Measurements from ENCODE around the gene TMEM222.
"Not testable (repeated sequence)": the region's sequence is repeated elsewhere in the genome, so short reads cannot be mapped to it uniquely, and the experiment has no call there.

TMEM222 gene

GRCh38 chr1:27321813-27322568 is at the start of gene TMEM222:
TMEM222 (plus strand) TSS chr1:27322163; CDS start chr1:27322198, 35 bp downstream.
- DNase-seq (ENCODE audit: extremely low read depth in 1 of 2, low read depth in 1 of 2), result peak; percentile 96 to 97

DNA sequence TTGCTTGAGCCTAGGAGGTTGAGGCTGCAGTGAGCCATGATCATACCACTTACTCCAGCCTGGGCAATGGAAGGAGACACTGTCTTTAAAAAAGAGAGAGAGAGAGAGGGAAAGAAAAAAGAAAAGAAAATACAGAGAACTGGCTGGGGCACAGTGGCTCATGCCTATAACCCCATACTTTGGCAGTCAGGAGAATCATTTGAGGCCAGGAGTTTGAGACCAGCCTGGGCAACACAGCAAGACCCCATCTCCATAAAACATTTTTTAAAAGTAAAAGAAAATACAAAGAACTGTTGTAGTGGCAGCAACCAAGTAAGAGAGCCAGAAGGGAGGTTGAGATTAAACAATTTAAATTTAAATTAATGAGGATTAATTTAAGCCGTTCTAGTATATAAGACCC is 47.8 kb upstream of the TMEM222 start:
- DNase-seq (ENCODE audit: extremely low read depth in 1 of 2, low read depth in 1 of 2), result no peak

DNA sequence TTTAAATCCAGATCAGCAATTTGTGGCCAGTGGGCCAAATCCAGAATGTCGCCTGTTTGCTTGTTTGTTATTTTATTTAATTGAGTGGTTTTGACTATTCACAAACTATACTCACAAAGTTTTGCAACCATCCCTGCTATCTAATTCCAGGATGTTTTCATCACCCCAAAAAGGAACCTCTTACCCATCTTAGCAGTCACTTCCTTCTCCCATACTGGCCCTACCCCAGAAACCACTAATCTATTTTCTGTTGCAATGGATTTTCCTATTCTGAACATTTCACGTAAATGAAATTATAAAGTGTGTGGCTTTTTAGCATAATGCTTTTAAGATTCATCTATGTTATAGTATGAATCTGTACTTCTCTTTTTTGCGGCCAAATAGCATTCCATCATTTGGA is 46.3 kb upstream of the TMEM222 start:
- no peak for DNase-seq (ENCODE audit: extremely low read depth in 1 of 2, low read depth in 1 of 2)

DNA sequence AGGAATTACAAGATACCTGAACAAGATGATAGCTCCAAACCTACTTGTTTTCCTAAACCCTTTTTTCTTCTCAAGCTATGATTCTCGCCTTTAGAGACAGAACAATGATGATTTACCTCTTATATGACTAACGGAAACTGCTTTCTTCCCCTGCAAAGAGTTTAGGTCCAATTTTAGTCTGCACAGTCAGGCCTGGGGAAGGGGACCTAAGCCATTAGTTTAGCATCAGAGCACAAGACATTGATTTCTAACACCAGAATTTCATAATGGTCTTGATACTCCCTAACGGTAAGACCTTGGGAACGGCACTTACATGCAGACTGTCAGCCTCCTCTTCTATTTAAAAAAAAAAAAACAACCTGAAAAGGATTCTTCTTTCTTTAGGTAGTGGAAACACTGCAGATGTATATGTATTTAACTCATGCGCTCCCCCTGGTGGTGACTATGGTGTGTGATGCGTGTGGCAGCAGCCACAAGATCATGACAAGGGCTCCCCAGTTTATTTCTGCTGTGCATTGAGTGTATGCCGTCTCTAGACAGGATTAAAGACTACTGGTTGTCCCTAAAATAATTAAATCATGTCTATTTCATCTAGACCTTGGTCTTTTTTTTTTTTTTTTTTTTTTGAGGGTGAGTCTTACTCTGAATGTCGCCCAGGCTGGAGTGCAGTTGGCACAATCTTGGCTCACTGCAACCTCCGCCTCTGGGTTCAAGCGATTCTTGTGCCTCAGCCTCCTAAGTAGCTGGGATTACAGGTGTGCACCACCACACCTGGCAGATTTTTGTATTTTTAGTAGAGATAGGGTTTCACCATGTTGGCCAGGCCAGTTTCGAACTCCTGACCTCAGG is 37.3 kb upstream of the TMEM222 start:
- DNase-seq (ENCODE audit: extremely low read depth in 1 of 2, low read depth in 1 of 2), result peak; percentile 50 to 78

DNA sequence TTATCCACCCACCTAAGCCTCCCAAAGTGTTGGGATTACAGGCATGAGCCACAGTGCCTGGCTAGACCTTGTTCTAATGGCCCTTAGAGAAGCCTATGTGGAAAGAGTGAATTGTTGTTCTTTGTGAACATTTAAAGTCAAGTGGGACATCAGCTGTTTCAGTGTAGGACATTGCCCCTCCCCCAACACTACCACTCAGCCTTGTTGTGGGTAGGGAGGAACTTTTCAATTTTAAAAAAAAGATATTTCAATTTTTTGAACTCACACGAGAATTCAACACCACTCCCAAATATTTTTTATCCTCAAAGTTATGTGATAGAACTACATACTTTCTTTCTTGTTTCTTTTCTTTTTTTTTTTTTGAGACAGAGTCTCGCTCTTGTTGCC is 36.7 kb upstream of the TMEM222 start:
- DNase-seq (ENCODE audit: extremely low read depth in 1 of 2, low read depth in 1 of 2), result no peak

GRCh38 chr1:27285821-27286220 is 36.1 kb upstream of the TMEM222 start:
- DNase-seq (ENCODE audit: extremely low read depth in 1 of 2, low read depth in 1 of 2), result not testable (repeated sequence)

- not testable (repeated sequence) for DNase-seq (ENCODE audit: extremely low read depth in 1 of 2, low read depth in 1 of 2)
Measured at GRCh38 chr1:27289125-27289524, 32.8 kb upstream of the TMEM222 start.

DNA sequence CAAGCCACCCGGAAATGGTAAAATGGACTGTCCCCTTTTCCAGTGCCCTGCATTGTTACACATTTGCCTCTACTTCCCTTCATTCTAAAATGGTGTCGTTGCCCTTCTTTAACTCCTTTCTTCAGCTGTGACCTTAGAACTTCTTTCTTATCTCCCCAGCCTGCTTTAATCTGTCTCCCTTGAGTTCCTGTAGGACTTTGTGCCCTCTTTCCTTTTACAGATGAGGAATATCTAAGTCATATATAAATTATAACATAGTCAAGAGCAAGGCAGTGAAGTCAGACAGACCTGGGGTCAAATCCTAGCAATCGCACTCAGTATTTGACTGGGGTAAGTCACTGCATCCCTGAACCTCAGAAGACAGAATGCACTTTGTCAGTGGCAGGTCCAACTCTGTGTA is 31.4 kb upstream of the TMEM222 start:
- no peak for DNase-seq (ENCODE audit: extremely low read depth in 1 of 2, low read depth in 1 of 2)

DNA sequence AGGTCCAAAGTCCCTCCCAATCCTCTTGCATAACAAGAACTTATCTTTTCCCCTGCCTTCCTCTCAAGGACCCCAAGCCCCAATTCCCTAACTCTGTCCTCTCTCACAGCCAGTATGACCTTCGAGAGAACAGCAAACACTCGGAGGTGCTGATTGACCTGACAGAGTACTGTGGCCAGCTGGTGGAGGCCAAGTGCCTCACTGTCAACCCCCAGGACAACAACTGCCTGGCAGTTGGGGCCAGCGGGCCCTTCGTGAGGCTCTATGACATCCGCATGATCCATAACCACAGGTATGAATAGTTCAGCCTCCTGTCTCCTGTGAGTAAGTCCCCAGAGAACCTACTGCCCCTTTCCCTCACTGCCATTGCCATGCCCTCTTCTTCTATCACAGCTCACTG is 29.9 kb upstream of the TMEM222 start:
- no peak for DNase-seq (ENCODE audit: extremely low read depth in 1 of 2, low read depth in 1 of 2)

DNA sequence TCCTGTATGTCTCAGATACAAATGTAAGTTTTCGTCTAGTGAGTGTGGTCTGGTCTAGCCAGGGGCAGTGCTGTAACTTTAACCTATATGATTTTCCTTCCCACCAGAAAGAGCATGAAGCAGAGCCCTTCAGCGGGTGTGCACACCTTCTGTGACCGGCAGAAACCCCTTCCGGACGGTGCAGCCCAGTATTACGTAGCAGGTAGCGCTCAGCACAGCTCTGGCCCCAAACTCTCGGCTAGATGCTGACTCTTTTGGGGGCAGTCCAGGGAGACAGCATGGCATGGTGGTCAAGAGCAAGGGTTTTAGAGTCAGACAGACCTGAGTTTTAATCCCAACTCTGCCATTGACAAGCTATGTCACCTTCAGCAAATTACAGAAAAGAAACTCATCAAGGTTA is 28.0 kb upstream of the TMEM222 start:
- no peak for DNase-seq (ENCODE audit: extremely low read depth in 1 of 2, low read depth in 1 of 2)

- peak; percentile 28 to 32 for DNase-seq (ENCODE audit: extremely low read depth in 1 of 2, low read depth in 1 of 2)
Measured at GRCh38 chr1:27296773-27297291, 25.1 kb upstream of the TMEM222 start.

DNA sequence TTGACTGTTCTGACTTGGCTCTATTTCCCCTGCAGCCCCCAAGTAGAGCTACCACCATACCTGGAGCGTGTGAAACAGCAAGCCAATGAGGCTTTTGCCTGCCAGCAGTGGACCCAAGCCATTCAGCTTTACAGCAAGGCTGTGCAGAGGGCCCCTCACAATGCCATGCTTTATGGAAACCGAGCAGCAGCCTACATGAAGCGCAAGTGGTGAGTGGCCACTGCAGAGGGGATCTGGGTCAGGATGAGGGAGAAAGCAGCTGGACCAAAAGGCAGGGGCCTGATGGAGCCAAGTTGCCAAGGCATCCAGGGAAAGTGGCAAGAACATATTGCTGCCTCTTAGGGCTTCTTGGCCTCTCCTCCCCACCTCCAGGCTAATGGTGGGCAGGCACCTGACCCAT is 24.1 kb upstream of the TMEM222 start:
- no peak for DNase-seq (ENCODE audit: extremely low read depth in 1 of 2, low read depth in 1 of 2)

GRCh38 chr1:27298632-27299384 is 23.2 kb upstream of the TMEM222 start:
- DNase-seq (ENCODE audit: extremely low read depth in 1 of 2, low read depth in 1 of 2), result no peak

DNA sequence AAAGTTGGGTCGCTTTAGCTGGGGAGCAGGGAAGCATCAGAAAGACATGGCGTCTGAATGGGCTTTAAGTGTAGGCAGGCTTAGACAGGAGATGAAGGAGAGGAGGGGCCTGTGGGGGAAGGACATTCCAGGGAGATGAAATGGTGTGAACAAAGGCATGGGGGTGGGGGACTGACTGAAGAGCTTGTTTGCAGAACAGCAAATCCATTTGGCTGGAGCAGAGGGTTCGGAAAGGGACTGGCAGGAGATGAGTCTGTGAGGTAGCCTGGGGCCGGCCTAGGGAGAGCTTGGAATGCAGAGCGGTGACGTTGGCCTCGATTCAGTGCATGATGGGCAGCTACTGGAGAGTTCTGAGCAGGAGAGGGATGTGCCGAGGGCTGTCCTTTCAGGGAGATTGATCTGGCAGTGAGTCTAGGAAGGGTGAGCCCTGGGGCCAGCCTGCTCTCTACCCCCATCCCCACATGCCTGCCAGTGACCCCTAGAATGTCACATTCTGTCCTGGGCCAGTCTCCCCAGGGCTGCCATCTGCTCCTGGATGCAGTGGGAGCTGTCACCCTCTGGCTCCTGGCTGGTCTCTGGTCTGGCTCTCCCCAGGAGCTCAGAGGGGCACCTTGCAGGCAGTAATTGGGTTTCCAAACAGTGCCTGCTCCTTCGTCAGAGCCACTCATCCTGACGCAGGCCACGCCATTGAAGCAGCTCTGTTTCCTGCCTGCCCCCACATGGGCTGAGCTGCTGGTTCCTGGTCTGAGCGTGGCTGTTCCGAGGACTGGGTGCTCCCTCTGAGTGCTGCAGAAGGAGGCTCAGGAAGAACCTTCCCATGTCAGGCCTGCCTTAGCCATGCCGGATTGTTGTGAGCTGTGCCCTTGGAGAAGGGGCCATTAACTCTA is 22.3 kb upstream of the TMEM222 start:
- no peak for DNase-seq (ENCODE audit: extremely low read depth in 1 of 2, low read depth in 1 of 2)

DNA sequence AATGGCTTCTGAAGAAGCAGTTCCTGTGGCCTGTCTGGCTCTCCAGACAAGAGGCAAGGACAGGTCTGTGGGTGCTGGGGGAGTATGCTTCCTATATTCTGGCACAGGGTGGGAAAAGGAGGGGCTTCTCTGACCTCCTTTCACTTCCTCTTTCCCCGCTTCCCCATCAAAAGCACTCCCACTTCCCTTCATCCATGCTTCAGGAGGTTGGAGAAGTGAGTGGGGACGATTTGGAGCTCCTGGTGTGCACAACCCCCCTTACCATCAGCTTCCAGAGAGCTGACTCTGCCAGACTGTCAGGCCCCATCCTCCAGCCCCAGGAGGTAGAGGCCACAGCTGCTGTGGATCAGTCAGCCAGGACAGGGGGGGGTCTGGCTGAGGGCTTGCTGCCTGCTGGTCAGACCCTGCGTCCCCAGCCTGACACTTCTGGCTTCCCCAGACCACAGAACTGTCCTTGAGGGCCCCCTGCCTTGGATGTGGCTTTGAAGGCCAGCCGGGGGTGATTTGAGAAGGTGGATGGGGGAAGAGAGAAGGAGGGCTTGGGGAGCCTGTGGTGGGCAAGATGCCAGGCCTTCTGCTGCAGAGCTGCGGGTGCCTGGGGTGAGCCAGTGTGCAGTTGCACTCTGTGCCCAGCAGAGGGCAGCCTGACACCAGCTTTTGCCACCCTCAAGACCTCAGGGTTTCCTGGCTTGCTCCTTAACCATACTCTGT is 21.5 kb upstream of the TMEM222 start:
- peak; percentile 32 to 35 for DNase-seq (ENCODE audit: extremely low read depth in 1 of 2, low read depth in 1 of 2)

- no peak for DNase-seq (ENCODE audit: extremely low read depth in 1 of 2, low read depth in 1 of 2)
Measured at GRCh38 chr1:27301052-27301422, 20.9 kb upstream of the TMEM222 start.

GRCh38 chr1:27301582-27302199 is 20.3 kb upstream of the TMEM222 start:
- DNase-seq (ENCODE audit: extremely low read depth in 1 of 2, low read depth in 1 of 2), result no peak

DNA sequence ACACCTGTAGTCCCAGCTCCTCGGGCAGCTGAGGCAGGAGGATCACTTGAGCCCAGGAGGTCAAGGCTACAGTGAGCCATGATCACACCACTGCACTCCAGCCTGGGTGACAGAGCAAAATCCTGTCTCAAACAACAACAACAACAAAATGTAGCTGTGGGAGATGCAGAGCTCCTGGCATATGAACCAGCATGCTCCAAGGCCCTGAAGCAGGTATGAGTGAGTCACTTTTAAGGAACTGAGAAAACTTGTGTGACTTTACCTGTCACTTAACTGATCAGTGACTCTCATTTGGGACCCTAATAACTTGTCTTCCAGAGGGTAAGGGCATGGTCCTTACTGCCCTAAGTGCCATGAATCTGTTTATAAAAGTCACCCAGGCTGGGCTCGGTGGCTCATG is 19.4 kb upstream of the TMEM222 start:
- DNase-seq (ENCODE audit: extremely low read depth in 1 of 2, low read depth in 1 of 2), result no peak

DNA sequence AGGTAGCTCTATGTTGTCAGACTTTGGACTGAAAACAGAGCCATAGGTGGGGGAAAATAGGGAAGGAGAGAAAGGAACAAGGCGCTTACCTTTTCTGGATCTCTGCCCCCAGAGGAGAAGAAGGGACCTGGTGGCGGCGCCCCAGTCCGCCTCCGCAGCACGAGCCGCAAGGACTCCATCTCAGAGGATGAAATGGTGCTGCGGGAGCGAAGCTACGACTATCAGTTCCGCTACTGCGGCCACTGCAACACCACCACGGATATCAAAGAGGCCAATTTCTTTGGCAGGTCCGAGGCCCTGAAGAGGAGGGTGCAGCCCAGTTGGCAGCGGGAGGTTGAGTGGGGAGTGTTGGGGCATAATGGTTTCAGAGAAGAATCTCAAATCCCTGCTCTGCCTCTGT is 18.5 kb upstream of the TMEM222 start:
- DNase-seq (ENCODE audit: extremely low read depth in 1 of 2, low read depth in 1 of 2), result no peak

All from stimulated activated CD8-positive, alpha-beta memory T cell treated with anti-CD3 and anti-CD28 coated beads, Interleukin-7, amount 100 ng/mL, for 48 hours (primary cell).